ENCODE results near the gene RBM38. TPM values are rescaled to one million over a fixed set of nuclear protein-coding genes. Genes with fewer than 3 reads are reported as not detected.

RBM38 gene
- total and polyA plus RNA-seq, 9 of the 15 experiments (the other 6 are each of a cell fraction or from before 2014, with no cell fraction given), result 0.28 to 82.4 (median 33.2) TPM

GRCh38 chr20:57451795-57452661 is 60.8 kb downstream of the RBM38 start (continued):
- TF ChIP-seq MED1 (CRISPR knock-in tag; IDR thresholded peaks at IDR 0.05; ENCODE audit: borderline replicate concordance) (no peak), RERE (CRISPR knock-in tag; IDR thresholded peaks at IDR 0.05; ENCODE audit: borderline replicate concordance) (no peak), ZNF655 (CRISPR knock-in tag; IDR thresholded peaks at IDR 0.05) (no peak), ESRRA (IDR thresholded peaks at IDR 0.05; ENCODE audit: borderline replicate concordance, low read depth) (peak; percentile 100), ZNF239 (CRISPR knock-in tag; IDR thresholded peaks at IDR 0.05) (peak; percentile 31; the same call in 1 of the 2 replicates), DLX4 (CRISPR knock-in tag; IDR thresholded peaks at IDR 0.05) (no peak), MAFF (IDR thresholded peaks at IDR 0.05; ENCODE audit: low read length) (no peak), CHD4 (IDR thresholded peaks at IDR 0.05; ENCODE audit: insufficient read depth, insufficient replicate concordance, low read depth, low read length, poor library complexity, severe bottlenecking) (peak; percentile 96), ZNF696 (CRISPR knock-in tag; conservative IDR thresholded peaks at IDR 0.05) (no peak), CSDE1 (IDR thresholded peaks at IDR 0.05) (no peak), SLC30A9 (CRISPR knock-in tag; IDR thresholded peaks at IDR 0.05) (no peak), KDM1A (IDR thresholded peaks at IDR 0.05) (peak; percentile 94 to 97), HNRNPUL1 (IDR thresholded peaks at IDR 0.05; ENCODE audit: low read length) (no peak), RB1 (IDR thresholded peaks at IDR 0.05; ENCODE audit: low read depth) (peak; percentile 28; the same call in 1 of the 2 replicates), TCF3 (CRISPR knock-in tag; IDR thresholded peaks at IDR 0.05) (peak; percentile 94), GMEB1 (CRISPR knock-in tag; IDR thresholded peaks at IDR 0.05) (no peak; the same call in none of the 2 replicates), ZNF780A (CRISPR knock-in tag; IDR thresholded peaks at IDR 0.05) (no peak)
